COR-L47 (cell line): Measurements from ENCODE around the gene POLR2F.

ENCODE experiments used
- DNase-seq: peaks from one replicate; lab custom pipeline; 2025; lab: John Stamatoyannopoulos, UW

The POLR2F gene

GRCh38 chr22:38006906-38007305, 53.4 kb downstream of the POLR2F start:
- no peak for DNase-seq

- DNase-seq: no peak
Observed at GRCh38 chr22:38007330-38007902, 53.9 kb downstream of the POLR2F start.

GRCh38 chr22:38009000-38009806, 55.7 kb downstream of the POLR2F start:
- DNase-seq: no peak

- no peak for DNase-seq
Observed at GRCh38 chr22:38012604-38013072, 59.1 kb downstream of the POLR2F start.

DNA sequence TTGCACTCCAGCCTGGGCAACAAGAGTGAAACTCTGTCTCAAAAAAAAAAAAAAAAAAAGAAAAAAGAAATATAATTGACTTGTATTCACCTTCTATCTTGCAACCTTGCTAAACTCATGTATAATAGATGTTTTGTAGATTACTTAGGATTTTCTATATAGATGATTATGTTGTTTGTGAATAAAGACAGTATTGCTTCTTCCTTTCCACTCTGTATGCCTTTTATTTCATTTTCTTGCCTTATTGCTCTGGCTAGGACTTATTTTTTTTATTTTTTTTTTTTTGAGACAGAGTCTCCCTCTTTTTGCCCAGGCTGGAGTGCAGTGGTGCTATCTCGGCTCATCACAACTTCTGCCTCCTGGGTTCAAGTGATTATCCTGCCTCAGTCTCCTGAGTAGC, 60.6 kb downstream of the POLR2F start:
- DNase-seq: no peak

DNA sequence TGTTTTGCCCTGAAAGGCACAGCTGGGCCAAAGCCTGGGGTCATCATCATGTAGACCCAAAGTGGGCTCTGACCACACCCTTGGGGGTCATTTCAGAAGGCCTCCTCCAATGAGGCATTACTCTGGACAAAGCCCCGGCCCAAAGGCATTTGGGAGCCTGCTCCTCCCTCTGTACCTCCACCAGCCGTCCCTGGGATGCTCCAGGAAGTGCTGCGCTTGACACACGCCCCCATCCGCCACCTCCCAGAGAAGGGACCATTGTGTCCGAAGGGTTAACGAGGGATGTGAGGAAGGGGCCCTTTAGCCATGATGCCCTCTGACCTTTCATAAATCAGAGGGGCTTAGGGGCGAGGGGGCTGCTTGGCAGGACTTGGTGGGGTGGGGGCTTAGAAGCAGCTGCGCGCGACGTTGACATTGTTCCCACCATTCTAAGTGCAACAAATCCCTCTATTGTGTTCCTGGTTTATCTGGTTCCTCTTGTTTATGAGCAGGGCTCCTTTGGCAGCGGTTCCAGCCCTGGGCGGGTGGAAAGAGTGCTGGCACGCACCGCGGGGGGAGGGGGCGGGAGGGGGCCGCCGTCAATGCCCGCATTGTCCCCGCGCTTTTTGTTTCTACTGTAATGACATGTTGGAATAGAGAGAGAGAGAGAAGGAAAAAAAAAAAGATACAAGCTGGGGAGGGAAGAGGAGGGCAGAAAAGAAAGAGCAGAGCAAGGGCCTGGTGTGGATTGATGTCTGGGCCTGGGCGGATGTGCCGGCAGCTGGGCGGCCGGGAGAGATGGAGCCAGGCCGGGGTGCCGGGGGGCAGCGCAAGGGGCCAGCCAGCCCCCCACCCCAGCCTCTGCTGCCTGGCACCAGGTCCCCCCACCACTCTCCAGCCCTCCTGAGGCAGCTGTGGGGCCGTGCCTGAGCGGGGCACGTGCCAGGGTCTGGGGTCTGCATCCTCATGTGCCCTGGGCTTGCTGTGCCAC, 63.0 kb downstream of the POLR2F start:
- no peak for DNase-seq

DNA sequence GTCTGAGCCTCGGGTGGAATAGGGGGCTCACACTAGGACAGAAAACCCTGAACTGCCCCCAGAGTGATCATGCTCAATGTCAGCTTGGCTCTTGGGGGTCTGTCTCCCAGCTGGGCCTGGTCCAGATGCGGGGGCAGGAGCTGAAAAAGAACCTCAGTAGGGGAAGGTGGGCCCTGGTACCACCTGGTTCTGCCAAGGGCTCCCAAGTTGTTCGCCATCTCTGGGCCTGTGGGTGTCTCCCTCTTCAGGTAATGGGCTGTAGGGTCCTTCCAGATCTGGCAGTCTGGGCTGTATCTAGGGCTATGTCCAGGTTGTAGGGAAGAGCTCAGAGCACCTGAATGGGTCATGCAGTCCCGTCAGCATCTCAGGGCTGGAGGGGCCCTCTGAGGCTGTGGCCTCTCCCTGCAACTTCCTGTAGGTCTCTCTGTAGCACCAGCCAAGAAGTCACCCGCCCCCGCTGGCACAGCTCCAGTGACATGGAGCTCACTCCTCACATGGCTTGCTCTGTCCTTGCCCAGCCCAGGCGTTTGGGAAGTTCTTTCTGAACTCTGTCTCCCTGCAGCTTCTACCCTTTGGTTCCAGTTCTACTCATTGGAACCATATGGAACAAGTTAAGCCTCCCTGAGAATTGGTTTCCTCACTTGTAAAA, 63.9 kb downstream of the POLR2F start:
- DNase-seq: no peak

DNA sequence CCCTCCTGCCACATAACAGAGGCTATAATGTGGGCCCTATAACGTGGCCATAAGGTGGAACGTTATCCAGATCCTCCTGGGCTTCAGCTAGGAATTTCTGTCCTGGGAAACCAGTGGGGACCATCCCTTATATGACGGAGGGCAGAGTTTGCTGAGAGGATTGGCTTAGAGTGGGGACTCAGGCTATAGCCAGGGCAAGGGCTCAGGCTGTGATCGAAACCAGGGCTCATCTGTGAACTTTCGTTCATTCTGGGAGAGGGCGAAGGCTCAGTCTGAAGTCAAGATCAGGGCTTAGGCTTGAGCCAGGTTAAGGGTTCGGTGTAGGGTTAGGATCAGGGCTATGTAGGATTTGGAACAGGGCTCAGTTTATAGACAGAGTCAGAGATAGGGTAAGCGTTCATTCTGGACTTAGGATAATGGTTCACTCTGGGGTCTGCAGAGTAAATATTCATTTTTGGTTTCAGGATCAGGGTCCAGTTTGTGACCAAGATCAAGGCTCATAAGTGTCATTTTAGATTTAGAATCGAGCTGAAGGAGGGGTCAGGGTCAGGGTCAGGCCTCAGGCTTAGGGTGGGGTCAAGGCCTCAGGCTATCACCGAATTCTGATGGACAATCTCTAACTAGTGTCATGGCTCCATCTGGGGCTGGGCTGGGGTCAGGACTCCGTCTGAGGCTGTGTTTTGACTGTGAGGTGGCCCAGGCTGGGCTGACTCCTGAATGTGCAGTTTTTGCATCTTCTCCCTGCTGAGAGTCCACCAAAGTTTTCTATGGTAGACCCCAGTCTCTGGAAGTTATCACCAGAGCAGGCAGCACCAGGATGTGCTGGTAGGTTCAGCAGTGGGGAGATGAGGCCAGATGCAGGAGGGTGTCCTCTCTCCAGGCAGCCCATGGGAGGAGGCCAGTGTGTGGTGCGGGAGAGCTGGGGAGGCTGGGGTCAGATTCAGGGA, 64.7 kb downstream of the POLR2F start:
- DNase-seq: no peak
